Measurements from ENCODE around the gene SMIM43.

Gene SMIM43

DNA sequence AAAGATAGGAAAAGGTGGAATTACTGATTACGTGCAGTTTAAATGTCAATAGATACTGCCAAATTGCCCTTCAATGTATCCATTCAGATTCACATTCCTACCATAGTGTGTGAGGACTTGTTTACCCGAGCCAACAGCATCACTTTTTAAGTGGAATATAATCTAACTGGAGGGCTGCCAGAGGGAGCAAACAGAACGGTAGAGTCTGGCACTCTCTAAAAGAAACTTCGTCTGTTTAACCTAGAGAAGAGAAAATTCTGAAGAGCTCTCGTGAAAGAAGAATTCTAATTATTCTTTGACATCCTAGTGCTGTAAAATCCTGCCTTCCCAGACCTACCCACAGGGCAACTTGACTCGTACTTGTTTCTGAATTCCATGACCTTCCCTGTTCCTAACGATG is 23.2 kb downstream of the SMIM43 start:
- ChIA-PET POLR2A (no interaction called here), CTCF (interaction anchor here (1.3 to 1.6 kb wide), 4 partner anchors 9 to 26 kb away, joined by 3 to 6 read pairs (median 4); no protein-coding TSS in a partner anchor)
- TF ChIP-seq, protein P1, sequence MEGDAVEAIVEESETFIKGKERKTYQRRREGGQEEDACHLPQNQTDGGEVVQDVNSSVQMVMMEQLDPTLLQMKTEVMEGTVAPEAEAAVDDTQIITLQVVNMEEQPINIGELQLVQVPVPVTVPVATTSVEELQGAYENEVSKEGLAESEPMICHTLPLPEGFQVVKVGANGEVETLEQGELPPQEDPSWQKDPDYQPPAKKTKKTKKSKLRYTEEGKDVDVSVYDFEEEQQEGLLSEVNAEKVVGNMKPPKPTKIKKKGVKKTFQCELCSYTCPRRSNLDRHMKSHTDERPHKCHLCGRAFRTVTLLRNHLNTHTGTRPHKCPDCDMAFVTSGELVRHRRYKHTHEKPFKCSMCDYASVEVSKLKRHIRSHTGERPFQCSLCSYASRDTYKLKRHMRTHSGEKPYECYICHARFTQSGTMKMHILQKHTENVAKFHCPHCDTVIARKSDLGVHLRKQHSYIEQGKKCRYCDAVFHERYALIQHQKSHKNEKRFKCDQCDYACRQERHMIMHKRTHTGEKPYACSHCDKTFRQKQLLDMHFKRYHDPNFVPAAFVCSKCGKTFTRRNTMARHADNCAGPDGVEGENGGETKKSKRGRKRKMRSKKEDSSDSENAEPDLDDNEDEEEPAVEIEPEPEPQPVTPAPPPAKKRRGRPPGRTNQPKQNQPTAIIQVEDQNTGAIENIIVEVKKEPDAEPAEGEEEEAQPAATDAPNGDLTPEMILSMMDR (IDR thresholded peaks at IDR 0.05; ENCODE audit: control extremely low read depth, extremely low read depth, low read depth, missing control alignments): no peak
- DNase-seq (ENCODE audit: extremely low spot score): no peak

DNA sequence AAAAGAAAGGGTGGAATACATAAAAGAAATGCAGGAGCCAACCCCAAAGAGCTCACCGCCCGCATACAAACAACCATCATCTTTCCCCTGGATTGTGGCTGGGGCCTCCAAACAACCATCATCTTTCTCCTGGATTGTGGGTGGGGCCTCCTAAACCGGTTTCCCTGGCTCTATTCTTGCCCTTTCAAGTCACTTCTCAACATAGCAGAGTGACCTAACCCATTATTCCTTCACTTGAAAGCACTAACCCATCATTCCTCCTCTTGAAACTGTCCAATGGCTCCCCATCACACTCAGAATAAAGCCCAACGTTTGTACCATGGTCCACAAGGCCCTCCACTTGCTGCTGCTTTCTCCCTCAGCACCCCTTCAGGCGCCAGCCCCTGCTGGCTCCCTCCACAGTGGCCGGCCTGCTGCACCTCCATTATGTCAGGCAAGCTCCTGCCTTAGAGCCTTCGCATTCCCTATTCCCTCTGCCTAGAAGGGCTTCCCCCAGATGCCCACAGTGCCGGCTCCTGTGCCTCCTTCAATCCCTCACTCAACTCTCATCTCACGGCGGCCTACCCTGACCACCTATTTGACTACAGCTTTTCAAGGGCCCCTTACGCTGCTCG is 24.1 kb downstream of the SMIM43 start:
- DNase-seq (ENCODE audit: extremely low spot score): no peak
- CTCF ChIA-PET: interaction anchor here (1.4 to 1.6 kb wide), 2 partner anchors 9 to 11 kb away, joined by 4 to 6 read pairs; no protein-coding TSS in a partner anchor
- POLR2A ChIA-PET: no interaction called here
- TF ChIP-seq, protein P1 (IDR thresholded peaks at IDR 0.05; ENCODE audit: control extremely low read depth, extremely low read depth, low read depth, missing control alignments): no peak

DNA sequence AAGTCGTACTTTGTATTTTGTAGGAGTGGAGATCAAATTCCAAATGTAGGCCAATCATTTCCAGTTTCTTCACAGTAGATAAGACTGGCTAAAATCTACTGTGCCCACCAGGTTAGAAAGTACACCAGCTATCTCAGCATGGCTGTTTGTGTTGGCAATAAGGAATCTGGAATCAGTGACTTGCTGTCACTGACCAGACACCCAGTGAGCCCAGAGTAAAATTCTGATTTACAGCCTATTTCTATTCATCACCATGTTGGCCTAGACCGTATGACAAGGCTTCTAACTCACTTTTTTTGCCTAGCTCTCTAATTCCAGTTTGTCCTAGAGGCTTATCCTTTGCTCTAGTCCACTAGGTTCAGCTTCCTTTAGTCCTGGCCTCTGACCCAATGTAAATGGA is 25.4 kb downstream of the SMIM43 start:
- TF ChIP-seq, protein P1 (IDR thresholded peaks at IDR 0.05; ENCODE audit: control extremely low read depth, extremely low read depth, low read depth, missing control alignments): no peak
- DNase-seq (ENCODE audit: extremely low spot score): no peak
- ChIA-PET POLR2A (no interaction called here), CTCF (interaction anchor here (0.7 to 1.1 kb wide), 3 partner anchors 12 to 15 kb away, joined by 3 read pairs; no protein-coding TSS in a partner anchor)

DNA sequence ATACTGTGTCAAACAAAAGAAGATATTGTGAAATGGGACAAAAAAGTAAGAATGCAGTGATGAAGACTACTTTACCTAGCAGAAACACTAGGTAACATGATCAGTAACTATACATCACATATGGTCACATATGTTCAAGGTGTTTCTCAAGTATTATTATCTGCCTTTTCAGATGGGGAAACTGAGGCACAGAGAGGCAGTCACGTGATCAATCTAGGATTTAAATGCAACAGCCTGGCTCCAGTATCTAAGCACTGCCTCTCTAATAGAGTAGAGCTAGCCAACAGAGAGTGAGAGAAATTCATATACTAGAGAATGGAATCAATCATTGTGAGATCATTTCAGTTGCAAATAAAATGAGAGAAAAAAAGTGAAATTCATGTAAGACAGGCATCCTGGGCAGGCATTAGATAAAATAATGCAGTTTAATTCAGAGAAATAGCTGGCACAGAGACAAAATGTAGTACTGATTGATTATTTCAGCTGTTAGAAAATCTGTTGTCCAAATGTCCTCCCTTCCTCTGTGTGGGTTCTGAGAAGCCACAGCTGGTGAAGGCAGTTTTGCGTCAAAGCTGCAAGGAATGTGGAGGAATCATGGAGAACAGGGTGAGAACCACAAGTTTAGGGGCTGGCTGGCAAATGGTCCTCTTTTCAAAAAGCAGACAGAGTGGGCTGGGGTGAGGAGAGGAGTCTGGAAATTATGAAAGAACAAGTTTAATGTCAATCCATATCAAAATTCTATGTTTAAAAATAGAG is 26.0 kb downstream of the SMIM43 start:
- TF ChIP-seq, protein P1 (IDR thresholded peaks at IDR 0.05; ENCODE audit: control extremely low read depth, extremely low read depth, low read depth, missing control alignments): no peak
- CTCF ChIA-PET: interaction anchor here (0.7 to 3.5 kb wide), 4 partner anchors 11 to 368 kb away, joined by 3 to 13 read pairs (median 3); no protein-coding TSS in a partner anchor
- POLR2A ChIA-PET: no interaction called here

DNA sequence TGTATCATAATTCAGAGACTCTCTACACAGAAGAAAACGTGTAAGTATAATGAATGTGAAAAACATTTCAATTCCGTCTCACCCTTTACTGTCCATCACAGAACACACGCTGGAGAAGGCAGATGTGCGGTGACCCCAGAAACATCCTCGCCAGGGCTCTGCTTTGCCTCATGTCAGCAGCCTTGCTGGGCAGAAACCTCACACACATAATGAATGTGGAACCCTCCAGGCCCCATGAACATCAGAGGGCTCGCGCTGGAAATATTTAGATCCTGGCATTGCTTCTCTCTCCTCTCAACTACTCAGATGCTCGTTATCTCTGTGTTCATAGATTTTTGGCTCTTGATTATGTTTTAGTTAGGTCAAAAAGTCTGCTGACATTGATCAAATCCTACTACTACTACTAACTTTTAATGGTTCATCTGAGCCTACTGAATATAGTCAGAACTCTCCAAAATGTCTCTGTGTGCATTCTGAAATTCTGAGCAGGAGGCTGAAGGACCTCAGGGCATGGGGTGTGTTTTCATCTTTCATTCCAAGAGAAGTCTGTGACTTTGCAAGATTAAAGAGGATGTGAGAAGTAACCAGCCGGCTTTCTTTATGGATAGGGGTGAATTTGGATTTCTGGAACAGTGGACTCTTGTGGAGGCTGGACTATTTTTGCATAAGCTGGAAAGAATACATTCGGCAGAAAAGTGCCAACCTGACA is 27.0 kb downstream of the SMIM43 start:
- ChIA-PET CTCF (interaction anchor here (0.6 to 3.5 kb wide), 4 partner anchors 12 to 367 kb away, joined by 3 to 21 read pairs (median 10); no protein-coding TSS in a partner anchor), POLR2A (no interaction called here)
- no peak for DNase-seq (ENCODE audit: extremely low spot score)
- TF ChIP-seq, protein P1 (IDR thresholded peaks at IDR 0.05; ENCODE audit: control extremely low read depth, extremely low read depth, low read depth, missing control alignments): no peak

More for the DNA sequence above, 26.0 kb downstream of the SMIM43 start:
- no peak for DNase-seq (ENCODE audit: extremely low spot score)

DNA sequence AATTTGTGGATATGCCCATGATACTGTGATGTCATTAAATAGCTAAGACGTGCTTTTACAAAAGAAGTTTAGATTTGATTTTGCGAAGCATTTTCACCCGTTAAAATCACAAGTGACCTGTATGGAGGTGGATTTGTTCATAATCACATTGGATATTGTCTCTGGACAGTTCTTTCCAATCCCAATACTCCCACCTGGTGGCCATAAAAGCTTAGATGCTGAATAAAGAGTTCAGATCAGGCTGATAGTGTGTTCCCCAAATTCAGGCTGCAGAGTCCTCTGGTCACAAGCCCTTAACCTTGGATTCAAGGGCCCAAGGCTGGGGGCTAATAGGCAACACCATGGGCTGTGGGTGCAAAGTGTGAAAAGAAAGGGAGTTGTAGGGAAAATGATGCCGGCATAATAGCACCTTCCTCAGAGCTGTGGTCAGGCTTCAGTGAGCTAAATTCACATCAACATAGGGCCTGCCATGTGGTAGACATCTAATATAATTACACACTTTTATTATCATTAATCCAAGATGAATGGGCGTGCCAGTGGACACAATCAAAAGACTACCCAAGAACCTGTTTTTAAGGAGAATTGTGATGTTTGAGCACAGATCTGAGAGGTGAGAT is 28.1 kb downstream of the SMIM43 start:
- CTCF ChIA-PET: interaction anchor here (0.9 to 3.5 kb wide), 6 partner anchors 11 to 366 kb away, joined by 3 to 21 read pairs (median 6); no protein-coding TSS in a partner anchor
- TF ChIP-seq, protein P1 (IDR thresholded peaks at IDR 0.05; ENCODE audit: control extremely low read depth, extremely low read depth, low read depth, missing control alignments): peak; percentile 9
- peak; percentile 26 for DNase-seq (ENCODE audit: extremely low spot score)
- POLR2A ChIA-PET: no interaction called here
